ENCODE results near the gene FBXO17. TPM values are rescaled to one million over a fixed set of nuclear protein-coding genes. Genes with fewer than 3 reads are reported as not detected.

The FBXO17 gene
- total RNA-seq, 1 donor from 2014 or later = 24.1 TPM

DNA sequence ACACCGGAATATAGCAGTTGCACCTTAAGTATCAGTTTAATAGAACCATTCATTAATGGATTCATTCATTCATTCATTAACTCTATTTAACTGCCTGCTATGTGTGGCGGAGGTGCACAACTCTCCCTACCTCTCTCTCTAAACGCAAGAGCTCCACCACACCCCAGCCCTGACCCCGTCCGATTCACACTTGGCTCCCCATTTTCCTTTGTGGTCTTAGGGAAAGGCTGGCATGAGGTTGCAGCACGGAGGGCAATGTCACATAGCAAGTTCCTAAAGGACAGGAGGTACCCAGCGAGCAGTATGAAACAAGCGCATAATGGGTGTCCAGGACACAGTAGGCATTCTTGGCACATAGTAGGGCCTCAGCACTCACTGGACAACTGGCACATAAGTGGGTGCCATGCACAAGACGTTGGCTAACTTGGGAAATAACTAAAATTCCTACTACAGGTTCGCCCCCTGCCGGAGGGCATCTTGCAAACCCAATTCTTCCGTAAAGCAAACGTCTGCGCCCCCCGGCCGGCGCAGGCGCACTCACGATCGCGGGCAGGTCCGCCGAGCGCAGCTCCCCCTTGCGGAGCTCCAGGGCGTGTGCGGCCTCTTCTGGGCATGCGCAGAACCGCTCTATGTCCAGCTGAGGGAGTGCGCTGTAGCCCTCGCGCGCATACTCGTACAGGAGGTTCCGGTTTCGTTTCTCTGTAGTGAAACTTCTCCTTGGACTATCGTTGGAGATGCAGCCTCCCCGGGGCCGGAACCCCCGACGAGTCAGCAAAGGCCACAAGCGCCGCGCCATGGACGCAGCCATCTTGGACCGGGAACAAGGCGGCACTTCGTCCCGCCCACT lies 45.4 kb downstream of the FBXO17 start, which contains the start of gene SARS2:
Gene SARS2 (minus strand): TSS at position 835 of the 847 bp plus-strand sequence. CDS start 27 bp downstream, at position 808.
- TF ChIP-seq, protein P1, sequence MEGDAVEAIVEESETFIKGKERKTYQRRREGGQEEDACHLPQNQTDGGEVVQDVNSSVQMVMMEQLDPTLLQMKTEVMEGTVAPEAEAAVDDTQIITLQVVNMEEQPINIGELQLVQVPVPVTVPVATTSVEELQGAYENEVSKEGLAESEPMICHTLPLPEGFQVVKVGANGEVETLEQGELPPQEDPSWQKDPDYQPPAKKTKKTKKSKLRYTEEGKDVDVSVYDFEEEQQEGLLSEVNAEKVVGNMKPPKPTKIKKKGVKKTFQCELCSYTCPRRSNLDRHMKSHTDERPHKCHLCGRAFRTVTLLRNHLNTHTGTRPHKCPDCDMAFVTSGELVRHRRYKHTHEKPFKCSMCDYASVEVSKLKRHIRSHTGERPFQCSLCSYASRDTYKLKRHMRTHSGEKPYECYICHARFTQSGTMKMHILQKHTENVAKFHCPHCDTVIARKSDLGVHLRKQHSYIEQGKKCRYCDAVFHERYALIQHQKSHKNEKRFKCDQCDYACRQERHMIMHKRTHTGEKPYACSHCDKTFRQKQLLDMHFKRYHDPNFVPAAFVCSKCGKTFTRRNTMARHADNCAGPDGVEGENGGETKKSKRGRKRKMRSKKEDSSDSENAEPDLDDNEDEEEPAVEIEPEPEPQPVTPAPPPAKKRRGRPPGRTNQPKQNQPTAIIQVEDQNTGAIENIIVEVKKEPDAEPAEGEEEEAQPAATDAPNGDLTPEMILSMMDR (IDR thresholded peaks at IDR 0.05; ENCODE audit: unreplicated experiment) = peak; percentile 100
- peaks cover 14% of the 10 kb centered on the region for H3K4me1 Mint-ChIP-seq (ENCODE audit: low read depth)
- H3K4me3 Mint-ChIP-seq (ENCODE audit: low read depth) = peak within 1 kb of the TSS; percentile 99
- peaks cover 25% of the 10 kb centered on the region for H3K36me3 Mint-ChIP-seq (ENCODE audit: insufficient read depth)
- DNase-seq (ENCODE audit: low spot score, unreplicated experiment) = peak; percentile 92
- peak within 1 kb of the TSS; percentile 99 for H3K27ac Mint-ChIP-seq
- peaks cover 6% of the 10 kb centered on the region for H3K9me3 Mint-ChIP-seq (ENCODE audit: low read depth)
- no peaks in the 10 kb centered on the region for H3K27me3 Mint-ChIP-seq

DNA sequence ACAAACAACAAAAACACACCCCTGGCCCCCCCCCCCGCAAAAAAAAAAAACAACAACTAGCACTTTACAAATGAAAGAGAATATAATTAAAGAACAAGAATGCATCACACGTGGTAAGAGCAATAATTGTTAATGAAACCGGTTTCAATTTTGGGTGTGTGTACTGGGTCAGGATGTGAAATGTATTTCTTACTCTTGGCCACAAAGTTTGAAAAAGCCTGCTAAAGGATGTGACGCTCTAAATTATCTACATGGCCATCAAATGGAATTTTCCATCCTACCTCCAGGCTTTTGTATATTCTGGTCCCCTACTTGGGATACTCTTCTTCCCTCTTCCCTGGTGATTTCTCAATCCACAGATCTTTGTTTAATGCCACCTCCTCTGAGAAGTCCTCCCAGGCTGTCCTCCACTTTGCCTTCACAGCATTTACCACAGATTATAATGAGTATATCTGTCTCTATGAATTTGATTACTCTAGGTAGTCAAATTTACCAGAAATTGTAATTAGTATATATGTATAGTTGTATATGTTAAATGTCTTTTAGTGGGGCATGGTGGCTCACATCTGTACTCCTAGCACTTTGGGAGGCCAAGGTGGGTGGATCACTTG lies 47.0 kb downstream of the FBXO17 start:
- Mint-ChIP-seq H3K9me3 (ENCODE audit: low read depth) (no peaks in the 10 kb centered on the region), H3K27me3 (no peaks in the 10 kb centered on the region), H3K4me3 (ENCODE audit: low read depth) (no peak overlapping the region), H3K4me1 (ENCODE audit: low read depth) (peaks cover 14% of the 10 kb centered on the region), H3K36me3 (ENCODE audit: insufficient read depth) (peaks cover 15% of the 10 kb centered on the region), H3K27ac (peak overlapping the region; percentile 59)
- no peak for DNase-seq (ENCODE audit: low spot score, unreplicated experiment)
- TF ChIP-seq, protein P1 (IDR thresholded peaks at IDR 0.05; ENCODE audit: unreplicated experiment) = no peak

DNA sequence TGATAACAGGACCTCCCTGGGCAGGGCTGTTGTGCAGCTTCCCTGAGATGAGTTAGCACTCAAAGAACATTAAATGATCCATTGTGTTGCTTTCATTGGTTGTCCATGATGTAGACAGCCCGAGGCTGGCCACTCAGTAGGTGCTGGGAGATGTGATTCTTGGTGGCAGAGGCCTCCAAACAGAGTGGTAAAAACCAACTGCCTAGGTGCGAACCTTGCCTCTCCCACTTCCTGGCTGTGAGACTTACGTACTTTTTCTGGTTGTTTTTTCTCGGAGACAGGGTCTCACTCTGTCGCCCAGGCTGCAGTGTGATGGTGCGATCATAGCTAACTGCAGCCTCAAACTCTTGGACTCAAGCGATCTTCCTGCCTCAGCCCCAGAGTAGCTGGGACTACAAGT lies 51.2 kb downstream of the FBXO17 start:
- DNase-seq (ENCODE audit: low spot score, unreplicated experiment) = no peak
- no peaks in the 10 kb centered on the region for H3K27me3 Mint-ChIP-seq
- no peak overlapping the region for H3K27ac Mint-ChIP-seq
- TF ChIP-seq, protein P1 (IDR thresholded peaks at IDR 0.05; ENCODE audit: unreplicated experiment) = no peak
- H3K9me3 Mint-ChIP-seq (ENCODE audit: low read depth) = no peaks in the 10 kb centered on the region
- peaks cover 14% of the 10 kb centered on the region for H3K36me3 Mint-ChIP-seq (ENCODE audit: insufficient read depth)
- no peak overlapping the region for H3K4me3 Mint-ChIP-seq (ENCODE audit: low read depth)
- H3K4me1 Mint-ChIP-seq (ENCODE audit: low read depth) = no peaks in the 10 kb centered on the region

DNA sequence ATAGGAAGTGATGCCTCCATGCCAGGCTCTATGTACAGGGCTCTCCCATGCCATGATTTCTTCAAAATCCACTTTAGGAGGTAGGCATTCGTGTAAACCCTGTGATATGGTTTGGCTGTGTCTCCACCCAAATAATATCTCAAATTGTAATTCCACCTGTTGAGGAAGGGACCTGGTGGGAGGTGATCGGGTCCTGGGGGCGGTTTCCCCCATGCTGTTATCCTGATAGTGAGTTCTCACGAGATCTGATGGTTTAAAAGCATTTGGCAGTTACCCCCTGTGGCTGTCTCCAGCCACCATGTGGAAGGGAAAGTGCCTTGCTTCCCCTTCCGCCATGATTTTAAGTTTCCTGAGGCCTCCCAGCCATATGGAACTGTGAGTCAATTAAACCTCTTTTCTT lies 53.1 kb downstream of the FBXO17 start:
- H3K27ac Mint-ChIP-seq = no peak overlapping the region

More for the DNA sequence above, 53.1 kb downstream of the FBXO17 start:
- Mint-ChIP-seq H3K27me3 (no peaks in the 10 kb centered on the region), H3K36me3 (ENCODE audit: insufficient read depth) (peaks cover 14% of the 10 kb centered on the region), H3K9me3 (ENCODE audit: low read depth) (no peaks in the 10 kb centered on the region), H3K4me1 (ENCODE audit: low read depth) (no peaks in the 10 kb centered on the region), H3K4me3 (ENCODE audit: low read depth) (no peak overlapping the region)
- DNase-seq (ENCODE audit: low spot score, unreplicated experiment) = no peak
- TF ChIP-seq, protein P1 (IDR thresholded peaks at IDR 0.05; ENCODE audit: unreplicated experiment) = no peak
